Measurements from ENCODE around the gene ATP8B4. TPM values are rescaled to one million over a fixed set of nuclear protein-coding genes. Genes with fewer than 3 reads are reported as not detected.

The ATP8B4 gene
- total RNA-seq, 1 experiment from 2014 or later, result not detected

GRCh38 chr15:50071551-50072258, 47.3 kb downstream of the ATP8B4 start:
- no TSS peak for BruUV-seq (replicated peaks)
- Histone ChIP-seq H3K4me2 (ENCODE audit: low read length) (no peak overlapping the region), H3F3A (ENCODE audit: low read length, unreplicated experiment) (no peaks in the 10 kb centered on the region), H3K27me3 (ENCODE audit: low read length) (no peaks in the 10 kb centered on the region), H3K36me3 (ENCODE audit: low read depth, low read length) (no peaks in the 10 kb centered on the region), H2AFZ (ENCODE audit: low read length) (no peak overlapping the region), H3K4me1 (ENCODE audit: insufficient read depth, low read length) (no peaks in the 10 kb centered on the region), H3K9ac (ENCODE audit: low read length) (no peak overlapping the region), H3K27ac (ENCODE audit: low read length) (no peak overlapping the region), H4K20me1 (ENCODE audit: low read length) (no peaks in the 10 kb centered on the region), H3K4me3 (ENCODE audit: low read length) (no peak overlapping the region), H3K79me2 (ENCODE audit: low read length) (no peaks in the 10 kb centered on the region), H3K9me3 (ENCODE audit: low read length) (no peaks in the 10 kb centered on the region), H3K9me2 (replicated peaks; ENCODE audit: low read length) (no peaks in the 10 kb centered on the region)
- POLR2A ChIA-PET (ENCODE audit: unreplicated experiment), result no interaction called here
- no peak for TF ChIP-seq EZH2 (IDR thresholded peaks at IDR 0.05; ENCODE audit: low read length, unreplicated experiment)
- no peak for TF ChIP-seq EZH2phosphoT487 (IDR thresholded peaks at IDR 0.05; ENCODE audit: borderline replicate concordance, low read length)
- TF ChIP-seq CTCF (conservative IDR thresholded peaks at IDR 0.05; ENCODE audit: low read depth, low read length), result no peak
- intact Hi-C loops (cut with micrococcal nuclease), result no loop called here
- ATAC-seq (no peak), DNase-seq (no peak)
- CTCF ChIA-PET, result no interaction called here

- no peak overlapping the region for H3K27ac ChIP-seq (ENCODE audit: low read length)
- H3K27me3 ChIP-seq (ENCODE audit: low read length), result no peaks in the 10 kb centered on the region
- no peak overlapping the region for H3K9ac ChIP-seq (ENCODE audit: low read length)
- POLR2A ChIA-PET (ENCODE audit: unreplicated experiment), result no interaction called here
- no peak overlapping the region for H3K4me2 ChIP-seq (ENCODE audit: low read length)
- intact Hi-C loops (cut with micrococcal nuclease), result no loop called here
- H3K36me3 ChIP-seq (ENCODE audit: low read depth, low read length), result no peaks in the 10 kb centered on the region
- no peaks in the 10 kb centered on the region for H4K20me1 ChIP-seq (ENCODE audit: low read length)
- no peaks in the 10 kb centered on the region for H3K4me1 ChIP-seq (ENCODE audit: insufficient read depth, low read length)
- no peak for DNase-seq
- H3K9me3 ChIP-seq (ENCODE audit: low read length), result no peaks in the 10 kb centered on the region
- H3K4me3 ChIP-seq (ENCODE audit: low read length), result no peak overlapping the region
- no peak overlapping the region for H2AFZ ChIP-seq (ENCODE audit: low read length)
- no TSS peak for BruUV-seq (replicated peaks)
- H3K9me2 ChIP-seq (replicated peaks; ENCODE audit: low read length), result no peaks in the 10 kb centered on the region
- no peaks in the 10 kb centered on the region for H3K79me2 ChIP-seq (ENCODE audit: low read length)
- TF ChIP-seq EZH2 (IDR thresholded peaks at IDR 0.05; ENCODE audit: low read length, unreplicated experiment) (no peak), EZH2phosphoT487 (IDR thresholded peaks at IDR 0.05; ENCODE audit: borderline replicate concordance, low read length) (no peak), CTCF (conservative IDR thresholded peaks at IDR 0.05; ENCODE audit: low read depth, low read length) (no peak)
- no peaks in the 10 kb centered on the region for H3F3A ChIP-seq (ENCODE audit: low read length, unreplicated experiment)
- no peak for ATAC-seq
- CTCF ChIA-PET, result no interaction called here
These were observed 51.0 kb downstream of the ATP8B4 start for GRCh38 chr15:50068016-50068415.

GRCh38 chr15:50067254-50067653, 51.8 kb downstream of the ATP8B4 start:
- TF ChIP-seq CTCF (conservative IDR thresholded peaks at IDR 0.05; ENCODE audit: low read depth, low read length), result no peak
- no peak for TF ChIP-seq EZH2 (IDR thresholded peaks at IDR 0.05; ENCODE audit: low read length, unreplicated experiment)
- no peak for TF ChIP-seq EZH2phosphoT487 (IDR thresholded peaks at IDR 0.05; ENCODE audit: borderline replicate concordance, low read length)
- H3F3A ChIP-seq (ENCODE audit: low read length, unreplicated experiment), result no peaks in the 10 kb centered on the region
- no peaks in the 10 kb centered on the region for H4K20me1 ChIP-seq (ENCODE audit: low read length)
- POLR2A ChIA-PET (ENCODE audit: unreplicated experiment), result no interaction called here
- intact Hi-C loops (cut with micrococcal nuclease), result no loop called here
- 0 out of 2 replicates have a peak overlapping the region, but pooled peaks have one; percentile 30 for H2AFZ ChIP-seq (ENCODE audit: low read length)
- H3K4me3 ChIP-seq (ENCODE audit: low read length), result no peak overlapping the region
- CTCF ChIA-PET, result no interaction called here
- H3K9ac ChIP-seq (ENCODE audit: low read length), result no peak overlapping the region
- H3K9me3 ChIP-seq (ENCODE audit: low read length), result no peaks in the 10 kb centered on the region
- H3K9me2 ChIP-seq (replicated peaks; ENCODE audit: low read length), result no peaks in the 10 kb centered on the region
- no peaks in the 10 kb centered on the region for H3K4me1 ChIP-seq (ENCODE audit: insufficient read depth, low read length)
- DNase-seq (no peak), ATAC-seq (no peak)
- H3K36me3 ChIP-seq (ENCODE audit: low read depth, low read length), result no peaks in the 10 kb centered on the region
- no peaks in the 10 kb centered on the region for H3K27me3 ChIP-seq (ENCODE audit: low read length)
- H3K27ac ChIP-seq (ENCODE audit: low read length), result no peak overlapping the region
- no TSS peak for BruUV-seq (replicated peaks)
- H3K4me2 ChIP-seq (ENCODE audit: low read length), result no peak overlapping the region
- no peaks in the 10 kb centered on the region for H3K79me2 ChIP-seq (ENCODE audit: low read length)

Measured in PC-3 (cell line).